Kidney (tissue), 14 donors: ENCODE results near the gene STXBP2. TPM values are rescaled to one million over a fixed set of nuclear protein-coding genes. Genes with fewer than 3 reads are reported as not detected.

Source experiments
- DNase-seq, 5 donors: peaks; one replicate each; pipeline ENCODE4 v3.0.0-alpha.2; 2013 to 2020
- FAIRE-seq: peaks from 2 replicates; lab custom pipeline; 2012; peaks lifted over from hg19 to GRCh38; lab: Jason Lieb, UNC
- H3K27ac ChIP-seq, 2 donors: one replicate each; pipeline ENCODE4 v1.7.0; 2013; ENCODE audit warnings: low read depth in 2 of 2, low read length in 2 of 2, inconsistent platforms in 1 of 2
- H3K27me3 ChIP-seq: one replicate; pipeline ENCODE4 v1.7.1; 2013; ENCODE audit warnings: low read length, inconsistent platforms; ENCODE audit not compliant: control insufficient read depth, insufficient read depth
- H3K36me3 ChIP-seq, 3 donors: one replicate each; pipeline versions ENCODE4 v1.7.0 to v1.7.1; 2013; ENCODE audit warnings: low read length in 3 of 3, control low read depth in 1 of 3, inconsistent platforms in 1 of 3; ENCODE audit not compliant: insufficient read depth in 3 of 3, control insufficient read depth in 2 of 3
- H3K4me1 ChIP-seq, 3 donors: one replicate each; pipeline versions ENCODE4 v1.7.0 to v1.7.1; 2013; ENCODE audit warnings: low read length in 3 of 3, inconsistent platforms in 1 of 3, low read depth in 1 of 3; ENCODE audit not compliant: control insufficient read depth in 2 of 3, insufficient read depth in 2 of 3
- H3K4me3 ChIP-seq, 3 donors: one replicate each; pipeline versions ENCODE4 v1.7.0 to v1.8.1; 2013; ENCODE audit warnings: low read length in 3 of 3, control low read depth in 1 of 3, inconsistent platforms in 1 of 3
- H3K9ac ChIP-seq, 3 donors: one replicate each; pipeline versions ENCODE4 v1.7.0 to v1.7.1; 2013; ENCODE audit warnings: low read length in 3 of 3, control low read depth in 1 of 3, inconsistent platforms in 1 of 3
- H3K9me3 ChIP-seq, 3 donors: one replicate each; pipeline versions ENCODE4 v1.7.0 to v1.7.1; 2013; ENCODE audit warnings: low read length in 3 of 3, control low read depth in 1 of 3, inconsistent platforms in 1 of 3; ENCODE audit not compliant: control insufficient read depth in 2 of 3, insufficient read depth in 1 of 3
- intact Hi-C: fragments of 100-400 bp; cut with DNase I; formaldehyde crosslinking; loops from one replicate; pipeline ENCODE4 v1.11.1; 2022
- polyA plus RNA-seq: library from polyadenylated mRNA; stranded (reverse); fragments of 350-450 nt; fragmentation: Illumina TruSeq; extraction: RNeasy Lipid Tissue Mini Kit (QIAGEN cat#74804); gene quantifications from one replicate; pipeline ENCODE4 v1.2.3, GENCODE V29; 2014; ENCODE audit warnings: low read depth, low replicate concordance; ENCODE audit not compliant: insufficient read depth
- total RNA-seq: library from RNA; stranded (reverse); fragmentation: NEBNext Ultra II Directional; extraction: Animal tissue kit (Norgen Biotek cat#: 25700); gene quantifications from one replicate; pipeline ENCODE4 v1.2.1, GENCODE V29; 2021
- TF ChIP-seq, protein P1 (sequence below): IDR thresholded peaks from 3 replicates; pipeline ENCODE4 v1.5.1; 2012; ENCODE audit warnings: mild to moderate bottlenecking, moderate library complexity, borderline replicate concordance; ENCODE audit not compliant: insufficient read depth; ENCODE audit errors: extremely low read depth
- donor health status: control.
- donor health status: control.
- donor health status: control.
- donor health status: control.
- donor health status: control.
- donor health status: DM: yes; HTN: yes; CAD: no.
- donor health status: Normal renal cell carcinoma (clear cell type).

STXBP2 gene
- total and polyA plus RNA-seq, 2 donors from 2014 or later: 74.8 to 136 TPM

DNA sequence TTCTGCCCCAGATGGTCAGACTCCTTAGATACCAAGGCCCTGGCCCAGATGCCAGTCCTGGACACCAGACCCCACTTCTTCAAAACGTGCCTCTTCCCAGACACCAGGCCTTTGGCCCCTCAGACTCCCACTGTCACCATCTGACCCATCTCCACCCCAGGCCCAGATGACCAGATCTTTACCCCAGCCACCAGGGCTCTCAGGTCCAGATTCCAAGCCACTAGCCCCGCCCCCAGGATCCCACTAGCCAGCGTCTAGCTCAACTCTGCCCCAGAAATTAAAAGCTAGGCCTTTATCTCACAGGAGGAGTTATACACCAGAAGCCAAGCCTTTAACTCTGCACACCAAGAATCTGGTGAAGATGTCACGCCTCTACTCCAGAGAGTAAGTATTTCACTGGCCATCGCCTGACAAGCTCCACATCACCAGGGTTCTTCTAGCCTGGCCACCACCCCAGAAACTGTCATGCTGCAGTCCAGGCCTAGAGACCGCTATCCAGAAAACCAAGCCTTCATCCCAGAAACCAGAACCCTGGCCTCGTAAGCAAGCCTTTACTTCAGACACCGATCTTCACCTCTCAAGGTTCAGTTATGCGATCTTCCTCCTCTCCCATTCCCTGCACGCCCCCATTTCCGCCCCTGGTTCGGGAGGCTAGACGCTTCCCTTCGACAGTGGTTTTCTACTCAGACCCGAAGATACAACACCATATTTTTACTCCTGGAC is 8.2 kb upstream of the STXBP2 start:
- Histone ChIP-seq H3K36me3 (peaks cover 0 to 17% (median 3%) of the 10 kb centered on the region in 3 donors), H3K27me3 (no peaks in the 10 kb centered on the region), H3K27ac (peak overlapping the region; percentile 68), H3K4me1 (peaks cover 0 to 21% (median 7%) of the 10 kb centered on the region in 3 donors), H3K9ac (peak overlapping the region; percentile 77 to 99 (median 93)), H3K9me3 (no peaks in the 10 kb centered on the region), H3K4me3 (peak overlapping the region; percentile 91 to 99 (median 99))
- intact Hi-C loops: no loop called here
- DNase-seq (no peak), FAIRE-seq (no peak)
- TF ChIP-seq, protein P1, sequence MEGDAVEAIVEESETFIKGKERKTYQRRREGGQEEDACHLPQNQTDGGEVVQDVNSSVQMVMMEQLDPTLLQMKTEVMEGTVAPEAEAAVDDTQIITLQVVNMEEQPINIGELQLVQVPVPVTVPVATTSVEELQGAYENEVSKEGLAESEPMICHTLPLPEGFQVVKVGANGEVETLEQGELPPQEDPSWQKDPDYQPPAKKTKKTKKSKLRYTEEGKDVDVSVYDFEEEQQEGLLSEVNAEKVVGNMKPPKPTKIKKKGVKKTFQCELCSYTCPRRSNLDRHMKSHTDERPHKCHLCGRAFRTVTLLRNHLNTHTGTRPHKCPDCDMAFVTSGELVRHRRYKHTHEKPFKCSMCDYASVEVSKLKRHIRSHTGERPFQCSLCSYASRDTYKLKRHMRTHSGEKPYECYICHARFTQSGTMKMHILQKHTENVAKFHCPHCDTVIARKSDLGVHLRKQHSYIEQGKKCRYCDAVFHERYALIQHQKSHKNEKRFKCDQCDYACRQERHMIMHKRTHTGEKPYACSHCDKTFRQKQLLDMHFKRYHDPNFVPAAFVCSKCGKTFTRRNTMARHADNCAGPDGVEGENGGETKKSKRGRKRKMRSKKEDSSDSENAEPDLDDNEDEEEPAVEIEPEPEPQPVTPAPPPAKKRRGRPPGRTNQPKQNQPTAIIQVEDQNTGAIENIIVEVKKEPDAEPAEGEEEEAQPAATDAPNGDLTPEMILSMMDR: no peak

DNA sequence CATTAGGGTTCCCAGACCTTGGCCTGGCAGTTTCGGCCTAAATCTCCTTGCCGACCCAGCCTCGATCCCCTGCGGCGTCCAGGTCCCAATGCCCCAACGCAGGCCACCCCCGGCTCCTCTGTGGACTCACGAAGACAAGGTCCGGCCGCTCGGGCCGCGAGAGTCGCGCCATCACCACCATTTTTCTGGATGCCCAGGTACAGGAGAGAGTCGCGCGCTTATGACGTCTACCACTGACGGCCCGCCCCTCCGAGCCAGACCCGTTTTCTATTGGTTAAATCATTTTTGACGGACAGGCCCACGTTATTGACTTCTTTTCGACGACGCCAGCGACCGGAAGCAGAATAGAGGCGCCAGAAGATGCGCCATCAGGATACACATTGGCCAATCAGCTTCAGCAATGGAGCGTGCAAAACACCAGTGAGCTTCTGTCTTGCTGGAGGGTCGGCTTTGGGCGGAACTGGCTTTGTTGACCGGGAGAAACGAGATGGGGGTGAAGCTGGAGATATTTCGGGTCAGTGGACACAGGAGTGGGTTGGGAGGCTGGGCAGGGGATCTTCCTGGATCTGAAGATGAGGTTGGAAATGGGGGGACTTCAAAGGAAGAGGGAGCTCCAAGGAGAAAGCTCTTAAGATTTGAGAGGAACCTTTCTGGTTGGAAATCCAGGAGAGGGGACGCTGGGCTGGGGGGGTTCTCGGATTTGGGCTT is 7.4 kb upstream of the STXBP2 start, which contains the start of the genes PET100 and XAB2:
TSS of gene PET100 (plus strand) at position 447 of the 708 bp plus-strand sequence. CDS start at position 488, 41 bp downstream.
TSS of gene XAB2 (minus strand) at position 199 of the 708 bp plus-strand sequence. CDS start at position 181, 18 bp downstream.
- DNase-seq (peak; percentile 98 to 99 (median 99)), FAIRE-seq (peak; percentile 99)
- TF ChIP-seq, protein P1: no peak
- Histone ChIP-seq H3K4me3 (peak within 1 kb of the TSS; percentile 91 to 99 (median 99)), H3K27me3 (no peaks in the 10 kb centered on the region), H3K27ac (peak within 1 kb of the TSS; percentile 68 to 71), H3K9me3 (no peaks in the 10 kb centered on the region), H3K36me3 (peaks cover 0 to 17% (median 3%) of the 10 kb centered on the region in 3 donors), H3K4me1 (peaks cover 0 to 21% (median 7%) of the 10 kb centered on the region in 3 donors), H3K9ac (peak within 1 kb of the TSS; percentile 77 to 99 (median 93))
- intact Hi-C loops: no loop called here

DNA sequence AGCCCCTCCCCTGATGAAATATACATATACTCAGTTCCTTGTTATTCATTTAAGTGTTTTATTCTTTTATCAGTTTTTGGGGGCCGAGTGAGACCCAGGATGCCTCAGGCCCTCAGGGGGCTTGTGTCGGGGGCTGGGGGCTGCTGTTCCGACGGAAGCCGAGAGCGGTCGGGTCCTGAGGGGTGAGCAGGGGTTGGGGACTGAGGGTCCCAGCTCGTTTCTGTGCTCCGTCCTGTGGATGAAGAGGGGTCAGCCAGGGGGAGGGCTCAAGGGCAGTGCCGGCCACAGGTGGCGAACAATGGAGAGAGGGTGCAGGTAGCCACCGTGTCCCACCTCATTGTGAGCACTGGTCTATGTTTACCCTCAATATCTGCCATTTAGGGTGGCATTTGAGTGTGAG is 5.3 kb upstream of the STXBP2 start:
- no peak for FAIRE-seq
- intact Hi-C loops: no loop called here
- no peak overlapping the region for H3K9ac ChIP-seq

More for the DNA sequence above, 5.3 kb upstream of the STXBP2 start:
- TF ChIP-seq, protein P1: no peak
- Histone ChIP-seq H3K27ac (no peak overlapping the region), H3K4me3 (no peak overlapping the region), H3K36me3 (peaks cover 0 to 6% (median 3%) of the 10 kb centered on the region in 3 donors), H3K4me1 (peaks cover 0 to 31% (median 7%) of the 10 kb centered on the region in 3 donors), H3K9me3 (no peaks in the 10 kb centered on the region), H3K27me3 (no peaks in the 10 kb centered on the region)
- no peak for DNase-seq
